Bronchus fibroblast of lung (primary cell): ENCODE measurements around the gene ZNF687. TPM values are rescaled to one million over a fixed set of nuclear protein-coding genes. Genes with fewer than 3 reads are reported as not detected.

Experiments used
- total RNA-seq: library from RNA; depleted of rRNA; stranded (reverse); fragments of >200 nt; gene quantifications from 2 replicates; pipeline ENCODE4 v1.2.3, GENCODE V29; 2015

Gene ZNF687
- 12.5 and 12.8 TPM in 2 replicates for total RNA-seq

GRCh38 chr1:151281969-151282882 is at the start of gene ZNF687:
Gene ZNF687, plus strand, starts transcription at chr1:151282299. Its CDS starts 3,993 bp downstream, at chr1:151286292.

DNA sequence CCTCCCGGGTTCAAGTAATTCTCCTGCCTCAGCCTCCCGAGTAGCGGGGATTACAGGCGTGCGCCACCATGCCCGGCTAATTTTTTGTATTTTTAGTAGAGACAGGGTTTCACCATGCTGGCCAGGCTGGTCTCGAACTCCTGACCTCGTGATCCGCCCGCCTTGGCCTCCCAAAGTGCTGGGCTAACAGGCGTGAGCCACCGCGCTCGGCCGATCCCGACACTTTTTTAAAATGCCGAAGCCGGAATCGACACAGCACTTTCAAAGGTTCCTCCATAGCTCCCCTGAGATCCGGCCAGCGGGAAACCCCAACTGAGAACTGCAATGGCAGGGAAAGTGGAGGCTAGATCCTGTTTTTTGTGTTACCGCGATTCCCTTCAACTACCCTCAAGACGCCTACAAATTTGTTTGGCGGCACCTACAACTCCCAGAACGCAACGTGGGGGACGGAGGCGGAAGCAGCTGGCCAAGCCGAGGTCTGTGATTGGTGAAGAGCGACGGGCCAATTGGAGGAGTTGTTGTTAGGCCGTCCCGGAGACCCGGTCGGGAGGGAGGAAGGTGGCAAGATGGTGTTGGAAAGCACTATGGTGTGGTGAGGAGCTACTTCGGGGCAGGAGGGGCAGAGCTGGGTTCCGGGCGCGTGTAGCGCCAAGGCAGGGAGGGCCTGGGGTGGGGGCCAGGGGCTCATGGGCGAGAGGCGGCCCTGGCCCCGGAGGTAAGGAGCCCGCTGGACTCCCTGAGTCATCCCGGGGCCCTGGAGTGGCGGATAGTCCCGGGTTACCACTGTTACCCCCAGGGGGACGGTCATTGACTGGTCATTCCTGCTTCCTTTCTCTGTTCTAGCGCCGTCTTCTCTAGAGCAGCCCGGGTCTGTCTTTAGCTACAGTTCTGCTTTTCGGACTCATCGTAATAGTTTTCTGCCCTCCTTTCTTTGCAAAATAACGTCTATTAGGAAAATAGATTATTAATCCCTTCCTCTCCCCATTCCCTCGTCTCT is 27.6 kb upstream of the ZNF687 start, which contains the start of gene PSMD4:
TSS of gene PSMD4 (plus strand) at position 518 of the 997 bp plus-strand sequence. CDS start at position 567, 49 bp downstream.

DNA sequence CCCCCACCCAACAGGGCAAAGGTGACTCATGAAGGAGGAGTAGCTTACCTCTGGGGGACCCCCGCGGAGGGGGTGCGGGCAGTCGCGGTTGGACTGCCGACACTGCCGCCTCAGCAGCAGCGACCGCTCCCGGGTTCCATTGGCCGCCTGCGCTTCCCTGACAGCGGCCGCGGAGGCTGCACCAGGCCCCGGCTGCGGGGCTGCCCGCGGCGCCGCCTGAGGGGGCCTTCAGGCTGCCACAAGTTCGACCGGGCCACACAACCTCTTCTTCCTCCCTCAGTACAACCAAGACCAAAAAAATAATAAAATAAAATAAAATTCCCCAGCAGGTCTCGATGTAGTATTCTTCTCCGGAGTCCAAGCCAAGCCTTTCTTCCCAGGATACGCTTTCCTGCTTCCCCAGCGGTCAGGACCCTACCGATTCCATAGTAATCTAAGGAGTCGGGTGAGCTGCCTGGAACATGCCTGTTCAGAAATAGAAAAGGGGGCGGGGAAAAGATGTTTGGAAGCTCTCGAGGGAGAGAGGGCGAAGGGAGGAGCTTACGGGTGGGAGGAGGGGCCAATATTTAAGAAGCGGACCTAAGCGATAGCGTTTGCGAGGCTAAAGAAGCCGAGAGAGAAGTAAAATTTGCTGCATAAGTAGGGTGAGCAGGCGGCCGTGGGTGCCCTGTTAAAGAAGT is 45.3 kb downstream of the ZNF687 start, which contains the start of gene PI4KB:
TSS of gene PI4KB (minus strand) at position 194 of the 680 bp plus-strand sequence. CDS start 10,935 bp downstream, outside the sequence.

Other genes with a start within 250 kb of the ZNF687 start
- under 0.01 and 0.17 TPM in 2 replicates for gene BNIPL, start 245.7 kb upstream of the ZNF687 start, total RNA-seq
- 3.0 and 3.4 TPM in 2 replicates for gene C1orf56, start 234.5 kb upstream of the ZNF687 start, total RNA-seq
- gene CDC42SE1, start 222.7 kb upstream of the ZNF687 start, total RNA-seq, result 27.6 and 28.7 TPM in 2 replicates
- gene MLLT11, start 221.9 kb upstream of the ZNF687 start, total RNA-seq, result 5.8 and 6.4 TPM in 2 replicates
- 5.5 and 6.1 TPM in 2 replicates for gene GABPB2, start 211.5 kb upstream of the ZNF687 start, total RNA-seq
- gene SEMA6C, start 135.7 kb upstream of the ZNF687 start, total RNA-seq, result 2.0 and 2.1 TPM in 2 replicates
- gene TNFAIP8L2, start 125.7 kb upstream of the ZNF687 start, total RNA-seq, result not detected in 2 replicates
- gene LYSMD1, start 116.4 kb upstream of the ZNF687 start, total RNA-seq, result 7.0 and 8.2 TPM in 2 replicates
- 38.7 and 44.0 TPM in 2 replicates for gene SCNM1, start 116.2 kb upstream of the ZNF687 start, total RNA-seq
- gene TMOD4, start 106.3 kb upstream of the ZNF687 start, total RNA-seq, result 0.45 and 0.50 TPM in 2 replicates
- 56.6 and 58.2 TPM in 2 replicates for gene VPS72, start 92.1 kb upstream of the ZNF687 start, total RNA-seq
- 43.7 and 46.7 TPM in 2 replicates for gene PIP5K1A, start 83.7 kb upstream of the ZNF687 start, total RNA-seq
- 180 and 182 TPM in 2 replicates for gene PSMD4, start 27.6 kb upstream of the ZNF687 start, total RNA-seq
- 56.3 and 76.1 TPM in 2 replicates for gene PI4KB, start 45.1 kb downstream of the ZNF687 start, total RNA-seq
- 25.6 and 28.1 TPM in 2 replicates for gene RFX5, start 65.0 kb downstream of the ZNF687 start, total RNA-seq
- gene SELENBP1, start 90.4 kb downstream of the ZNF687 start, total RNA-seq, result 25.9 and 31.4 TPM in 2 replicates
- 333 and 373 TPM in 2 replicates for gene PSMB4, start 117.3 kb downstream of the ZNF687 start, total RNA-seq
- 11.6 and 12.8 TPM in 2 replicates for gene POGZ, start 177.2 kb downstream of the ZNF687 start, total RNA-seq
- under 0.01 and 0.15 TPM in 2 replicates for gene CGN, start 229.1 kb downstream of the ZNF687 start, total RNA-seq